ENCODE results near the gene CCDC73. TPM values are rescaled to one million over a fixed set of nuclear protein-coding genes. Genes with fewer than 3 reads are reported as not detected.
"Not testable (repeated sequence)": the region's sequence is repeated elsewhere in the genome, so short reads cannot be mapped to it uniquely, and the experiment has no call there.

The CCDC73 gene
- total RNA-seq, 1 experiment from 2014 or later, result not detected

GRCh38 chr11:32723332-32723731 lies 71.1 kb downstream of the CCDC73 start:
- Histone ChIP-seq H3K4me2 (no peak overlapping the region), H3K36me3 (ENCODE audit: low read depth) (no peaks in the 10 kb centered on the region), H3K79me2 (ENCODE audit: low read depth) (no peaks in the 10 kb centered on the region), H3K9me2 (ENCODE audit: insufficient read depth) (no peaks in the 10 kb centered on the region), H3K27ac (no peak overlapping the region), H3K4me1 (replicated peaks; ENCODE audit: insufficient read depth) (no peaks in the 10 kb centered on the region), H3F3A (ENCODE audit: insufficient read depth, low read depth) (no peaks in the 10 kb centered on the region), H3K9me3 (ENCODE audit: insufficient read depth, low read depth) (no peaks in the 10 kb centered on the region), H3K4me3 (no peak overlapping the region), H4K20me1 (ENCODE audit: insufficient read depth) (no peaks in the 10 kb centered on the region), H2AFZ (no peak overlapping the region), H3K27me3 (ENCODE audit: insufficient read depth, low read depth) (no peaks in the 10 kb centered on the region)
- TF ChIP-seq CTCF (conservative IDR thresholded peaks at IDR 0.05) (no peak), EZH2 (IDR thresholded peaks at IDR 0.05; ENCODE audit: low read depth) (no peak)
- intact Hi-C loops (cut with micrococcal nuclease; ENCODE audit: unreplicated experiment), result no loop called here
- ChIA-PET CTCF (no interaction called here), POLR2A (ENCODE audit: unreplicated experiment) (no interaction called here)
- no TSS peak for BruUV-seq (replicated peaks)
- DNase-seq, result no peak

GRCh38 chr11:32722255-32722654 lies 72.2 kb downstream of the CCDC73 start:
- CTCF ChIA-PET, result no interaction called here
- Histone ChIP-seq H3K79me2 (ENCODE audit: low read depth) (no peaks in the 10 kb centered on the region), H3K4me1 (replicated peaks; ENCODE audit: insufficient read depth) (no peaks in the 10 kb centered on the region), H4K20me1 (ENCODE audit: insufficient read depth) (no peaks in the 10 kb centered on the region), H3K9me3 (ENCODE audit: insufficient read depth, low read depth) (no peaks in the 10 kb centered on the region), H3K36me3 (ENCODE audit: low read depth) (no peaks in the 10 kb centered on the region), H3K4me3 (no peak overlapping the region), H3K4me2 (no peak overlapping the region), H3F3A (ENCODE audit: insufficient read depth, low read depth) (no peaks in the 10 kb centered on the region), H3K27ac (no peak overlapping the region), H2AFZ (no peak overlapping the region), H3K9me2 (ENCODE audit: insufficient read depth) (no peaks in the 10 kb centered on the region), H3K27me3 (ENCODE audit: insufficient read depth, low read depth) (no peaks in the 10 kb centered on the region)
- TF ChIP-seq EZH2 (IDR thresholded peaks at IDR 0.05; ENCODE audit: low read depth), result no peak
- TF ChIP-seq CTCF (conservative IDR thresholded peaks at IDR 0.05), result no peak
- POLR2A ChIA-PET (ENCODE audit: unreplicated experiment), result no interaction called here
- no TSS peak for BruUV-seq (replicated peaks)
- intact Hi-C loops (cut with micrococcal nuclease; ENCODE audit: unreplicated experiment), result no loop called here
- DNase-seq, result no peak

- H3K27ac ChIP-seq, result no peak overlapping the region
- ChIA-PET CTCF (interaction anchor here (0.7 kb wide), 1 partner anchor 79 kb away, joined by 4 read pairs; no protein-coding TSS in a partner anchor), POLR2A (ENCODE audit: unreplicated experiment) (interaction anchor here (0.6 kb wide), 1 partner anchor 326 kb away, joined by 4 read pairs; no protein-coding TSS in a partner anchor)
- H3K79me2 ChIP-seq (ENCODE audit: low read depth), result no peaks in the 10 kb centered on the region
- peak in 1 of 2 experiments; percentile 11 for DNase-seq
- no peaks in the 10 kb centered on the region; the same call in 1 of the 2 replicates for H3K9me2 ChIP-seq (ENCODE audit: insufficient read depth)
- intact Hi-C loops (cut with micrococcal nuclease; ENCODE audit: unreplicated experiment), result loop anchor here (1.0 to 10.0 kb wide), 7 partner anchors 80 to 1115 kb away; partner anchors contain the start of gene CSTF3
- peaks cover 6% of the 10 kb centered on the region; the same call in 1 of the 2 replicates for H3F3A ChIP-seq (ENCODE audit: insufficient read depth, low read depth)
- peaks cover 4% of the 10 kb centered on the region for H3K4me1 ChIP-seq (replicated peaks; ENCODE audit: insufficient read depth)
- no peaks in the 10 kb centered on the region for H3K36me3 ChIP-seq (ENCODE audit: low read depth)
- no peak overlapping the region for H3K4me3 ChIP-seq
- peaks cover 5% of the 10 kb centered on the region; the same call in 1 of the 2 replicates for H3K9me3 ChIP-seq (ENCODE audit: insufficient read depth, low read depth)
- H4K20me1 ChIP-seq (ENCODE audit: insufficient read depth), result no peaks in the 10 kb centered on the region
- H3K27me3 ChIP-seq (ENCODE audit: insufficient read depth, low read depth), result no peaks in the 10 kb centered on the region
- no peak overlapping the region for H2AFZ ChIP-seq
- no peak overlapping the region for H3K4me2 ChIP-seq
- TF ChIP-seq EZH2 (IDR thresholded peaks at IDR 0.05; ENCODE audit: low read depth) (no peak), CTCF (conservative IDR thresholded peaks at IDR 0.05) (peak; percentile 80)
- BruUV-seq (replicated peaks), result no TSS peak
These were observed 81.0 kb downstream of the CCDC73 start for GRCh38 chr11:32713496-32713895.

GRCh38 chr11:32708978-32709377 lies 85.5 kb downstream of the CCDC73 start:
- H3K79me2 ChIP-seq (ENCODE audit: low read depth); H3K9me2 ChIP-seq (ENCODE audit: insufficient read depth); H3K4me2 ChIP-seq; H2AFZ ChIP-seq; H4K20me1 ChIP-seq (ENCODE audit: insufficient read depth); DNase-seq; POLR2A ChIA-PET (ENCODE audit: unreplicated experiment); H3K36me3 ChIP-seq (ENCODE audit: low read depth); BruUV-seq (replicated peaks); H3K27me3 ChIP-seq (ENCODE audit: insufficient read depth, low read depth); H3K27ac ChIP-seq; H3K4me3 ChIP-seq; intact Hi-C loops (cut with micrococcal nuclease; ENCODE audit: unreplicated experiment); H3K9me3 ChIP-seq (ENCODE audit: insufficient read depth, low read depth): not testable (repeated sequence)
- peaks cover 32% of the 10 kb centered on the region for H3F3A ChIP-seq (ENCODE audit: insufficient read depth, low read depth)
- H3K4me1 ChIP-seq (replicated peaks; ENCODE audit: insufficient read depth), result peaks cover 32% of the 10 kb centered on the region
- CTCF ChIA-PET, result interaction anchor here (0.6 kb wide), 1 partner anchor 1293 kb away, joined by 3 read pairs; no protein-coding TSS in a partner anchor
